Mesothelial cell of epicardium (in vitro differentiated cells): ENCODE results near the gene NAV2. TPM values are rescaled to one million over a fixed set of nuclear protein-coding genes. Genes with fewer than 3 reads are reported as not detected.

ENCODE experiments used
- DNase-seq, 2 experiments: peaks; one replicate each; pipeline ENCODE4 v3.0.0; 2021; ENCODE audit warnings: low spot score in 2 of 2; ENCODE audit not compliant: unreplicated experiment in 2 of 2
- H3K27ac Mint-ChIP-seq: 2 replicates; pipeline ENCODE4 v1.8.0; 2021; ENCODE audit warnings: mixed read lengths
- H3K27me3 Mint-ChIP-seq: 2 replicates; pipeline ENCODE4 v1.8.0; 2021; ENCODE audit warnings: low read depth, mixed read lengths
- H3K36me3 Mint-ChIP-seq: 2 replicates; pipeline ENCODE4 v1.8.0; 2021; ENCODE audit warnings: mixed read lengths
- H3K4me1 Mint-ChIP-seq: 2 replicates; pipeline ENCODE4 v1.8.0; 2021; ENCODE audit warnings: mixed read lengths
- H3K4me3 Mint-ChIP-seq: 2 replicates; pipeline ENCODE4 v1.8.0; 2021; ENCODE audit warnings: mild to moderate bottlenecking, moderate library complexity, mixed read lengths
- H3K9me3 Mint-ChIP-seq: 2 replicates; pipeline ENCODE4 v1.8.0; 2021; ENCODE audit warnings: mixed read lengths
- CTCF ChIP-seq: fragments of 200-600 bp; sonication (generic); IDR thresholded peaks from one replicate; pipeline ENCODE4 v1.5.0; 2021; ENCODE audit warnings: antibody characterized with exemption; ENCODE audit not compliant: unreplicated experiment
- total RNA-seq: library from RNA; stranded (reverse); gene quantifications from 3 replicates; pipeline ENCODE4 v1.2.1, GENCODE V29; 2021

Gene NAV2
- total RNA-seq, 1 donor from 2014 or later = 69.8 TPM

GRCh38 chr11:19827399-19828135 is 114.9 kb downstream of the NAV2 start:
- peaks cover 29% of the 10 kb centered on the region for H3K4me1 Mint-ChIP-seq

GRCh38 chr11:19828382-19829108 is 115.9 kb downstream of the NAV2 start:
- TF ChIP-seq CTCF = no peak
- peaks cover 3% of the 10 kb centered on the region for H3K9me3 Mint-ChIP-seq
- H3K27ac Mint-ChIP-seq = no peak overlapping the region
- peaks cover 29% of the 10 kb centered on the region for H3K4me1 Mint-ChIP-seq
- DNase-seq = no peak
- peaks cover 2% of the 10 kb centered on the region for H3K36me3 Mint-ChIP-seq
- H3K4me3 Mint-ChIP-seq = no peak overlapping the region
- H3K27me3 Mint-ChIP-seq = no peaks in the 10 kb centered on the region

More at GRCh38 chr11:19827399-19828135, 114.9 kb downstream of the NAV2 start:
- H3K9me3 Mint-ChIP-seq = no peaks in the 10 kb centered on the region
- no peak for DNase-seq
- no peak for TF ChIP-seq CTCF
- H3K27me3 Mint-ChIP-seq = no peaks in the 10 kb centered on the region
- no peak overlapping the region for H3K4me3 Mint-ChIP-seq
- peak overlapping the region; percentile 71 for H3K27ac Mint-ChIP-seq
- H3K36me3 Mint-ChIP-seq = no peaks in the 10 kb centered on the region

GRCh38 chr11:19829109-19829837 is 116.6 kb downstream of the NAV2 start:
- TF ChIP-seq CTCF = no peak
- peak overlapping the region; percentile 64 for H3K27ac Mint-ChIP-seq
- peaks cover 10% of the 10 kb centered on the region for H3K9me3 Mint-ChIP-seq
- no peak for DNase-seq
- peaks cover 29% of the 10 kb centered on the region for H3K4me1 Mint-ChIP-seq
- no peak overlapping the region for H3K4me3 Mint-ChIP-seq
- no peaks in the 10 kb centered on the region for H3K27me3 Mint-ChIP-seq
- H3K36me3 Mint-ChIP-seq = peaks cover 9% of the 10 kb centered on the region

GRCh38 chr11:19832086-19832750 is 119.6 kb downstream of the NAV2 start:
- Mint-ChIP-seq H3K4me1 (peaks cover 20% of the 10 kb centered on the region), H3K9me3 (peaks cover 11% of the 10 kb centered on the region), H3K27me3 (no peaks in the 10 kb centered on the region), H3K27ac (peak overlapping the region; percentile 8), H3K4me3 (no peak overlapping the region), H3K36me3 (peaks cover 18% of the 10 kb centered on the region)
- TF ChIP-seq CTCF = no peak
- DNase-seq = no peak

- no peak for DNase-seq
- Mint-ChIP-seq H3K4me3 (no peak overlapping the region), H3K4me1 (peaks cover 16% of the 10 kb centered on the region), H3K27ac (no peak overlapping the region), H3K9me3 (peaks cover 11% of the 10 kb centered on the region), H3K36me3 (peaks cover 18% of the 10 kb centered on the region), H3K27me3 (no peaks in the 10 kb centered on the region)
- no peak for TF ChIP-seq CTCF
Observed at GRCh38 chr11:19832901-19833300, 120.3 kb downstream of the NAV2 start.
